Upper lobe of left lung (tissue), 6 donors: ENCODE results near the gene MCF2L. TPM values are rescaled to one million over a fixed set of nuclear protein-coding genes. Genes with fewer than 3 reads are reported as not detected.
"Not testable (repeated sequence)": the region's sequence is repeated elsewhere in the genome, so short reads cannot be mapped to it uniquely, and the experiment has no call there.

Experiments used
- ATAC-seq, 2 donors: fragments of 200-7000 bp; cut with Tn5 transposase; one replicate each; pipeline ENCODE4 v1.9.1; 2022; ENCODE audit warnings: mild to moderate bottlenecking in 2 of 2, moderate library complexity in 2 of 2; ENCODE audit not compliant: low FRiP score in 2 of 2
- DNase-seq, 2 donors: peaks; one replicate each; pipeline ENCODE4 v3.0.0-alpha.2; 2019 to 2020
- H3K27ac ChIP-seq, 4 donors: fragments of 200-600 bp; sonication (generic); one replicate each; pipeline ENCODE4 v1.5.1; 2016 to 2019
- H3K27me3 ChIP-seq, 4 donors: fragments of 200-600 bp; sonication (generic); one replicate each; pipeline ENCODE4 v1.5.1; 2017 to 2019
- H3K36me3 ChIP-seq, 4 donors: fragments of 200-600 bp; sonication (generic); one replicate each; pipeline ENCODE4 v1.5.1; 2016 to 2019
- H3K4me1 ChIP-seq, 4 donors: fragments of 200-600 bp; sonication (generic); one replicate each; pipeline ENCODE4 v1.5.1; 2018 to 2019
- H3K4me3 ChIP-seq, 4 donors: fragments of 200-600 bp; sonication (generic); one replicate each; pipeline ENCODE4 v1.5.1; 2017 to 2019; ENCODE audit warnings: mild to moderate bottlenecking in 2 of 4, moderate library complexity in 1 of 4
- H3K9me3 ChIP-seq, 4 donors: fragments of 200-600 bp; sonication (generic); one replicate each; pipeline ENCODE4 v1.5.1; 2018 to 2019
- EP300 ChIP-seq, 4 donors: sonication (generic); formaldehyde crosslinking; IDR thresholded peaks; one replicate each; pipeline ENCODE4 v1.5.1; 2017; ENCODE audit warnings: antibody characterized with exemption in 4 of 4, control low read depth in 2 of 4
- POLR2A ChIP-seq, 4 donors: fragments of 450-650 bp; IDR thresholded peaks; one replicate each; pipeline ENCODE4 v1.5.1; 2016 to 2017; ENCODE audit warnings: antibody characterized with exemption in 4 of 4, mild to moderate bottlenecking in 2 of 4
- POLR2AphosphoS5 ChIP-seq, 2 donors: sonication (generic); formaldehyde crosslinking; IDR thresholded peaks; one replicate each; pipeline ENCODE4 v1.5.1; 2017; ENCODE audit warnings: antibody characterized with exemption in 2 of 2
- WGBS, 2 donors: methylation state at CpG; one replicate each; pipeline ENCODE4 v1.1.5; 2017 to 2018; 5-methylcytosine and 5-hydroxymethylcytosine counted together
- total RNA-seq, 6 donors: library from RNA; depleted of rRNA in 4 of 6; stranded (reverse); fragments of >200 nt in 4 of 6; gene quantifications; one replicate each; pipeline versions ENCODE4 v1.1.0 to v1.2.1, GENCODE V29; 2016 to 2021
- TF ChIP-seq, protein P1 (sequence below), 6 experiments: fragments of 450-650 bp in 4 of 6; fragments of 200-600 bp in 2 of 6; sonication (generic) in 2 of 6; IDR thresholded peaks; one replicate each; pipeline ENCODE4 v1.5.1; 2016 to 2019; ENCODE audit warnings: antibody characterized with exemption in 6 of 6
- donor health status: DM: no; HTN: no; CAD: no; lungs with moderate emphysema.
- donor health status: DM: no; HTN: yes; CAD: no; lungs with severe emphysema.

MCF2L gene
- total RNA-seq, 6 donors from 2014 or later: 14.3 to 99.5 (median 53.1) TPM

DNA sequence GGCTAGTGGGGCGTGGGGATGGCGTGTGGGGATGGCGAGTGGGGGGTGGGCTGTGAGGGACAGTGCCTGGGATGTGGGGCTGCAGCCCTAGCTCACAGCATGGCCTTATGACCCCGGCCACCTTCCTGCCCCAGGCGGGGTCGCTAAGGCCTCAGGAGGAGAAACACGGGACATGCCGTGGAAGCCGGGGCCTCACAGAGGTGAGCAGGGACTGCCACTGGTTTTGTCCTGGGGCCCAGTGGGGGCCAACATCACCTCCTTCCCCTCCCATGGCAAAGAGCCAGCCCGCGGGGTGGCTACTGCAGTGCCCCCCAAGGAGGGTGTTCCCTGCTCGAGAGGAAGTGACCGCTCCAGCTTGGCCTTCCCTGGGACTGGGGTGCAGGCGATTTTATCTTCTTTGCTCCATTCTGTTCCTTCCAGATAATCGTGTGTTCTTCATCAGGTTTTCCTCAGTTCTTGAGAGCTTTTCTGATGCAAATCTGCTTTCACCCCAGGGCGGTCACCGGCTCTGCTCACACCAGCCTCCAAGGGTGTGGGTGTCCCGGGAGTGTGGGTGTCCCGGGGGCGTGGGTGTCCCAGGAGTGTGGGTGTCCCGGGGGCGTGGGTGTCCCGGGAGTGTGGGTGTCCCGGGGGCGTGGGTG is 137.8 kb downstream of the MCF2L start:
- H3K36me3 ChIP-seq: no peaks in the 10 kb centered on the region
- 84 to 88% methylated on average over 18 to 23 of the region's 25 CpGs for WGBS, 2 donors
- H3K27ac ChIP-seq: no peak overlapping the region
- H3K4me1 ChIP-seq: peaks cover 13 to 26% (median 18%) of the 10 kb centered on the region in 4 donors
- H3K4me3 ChIP-seq: no peak overlapping the region
- peak in 1 of 2 donors; percentile 69 for DNase-seq
- H3K9me3 ChIP-seq: no peaks in the 10 kb centered on the region
- TF ChIP-seq POLR2A (IDR thresholded peaks at IDR 0.05) (no peak), EP300 (IDR thresholded peaks at IDR 0.05) (no peak), POLR2AphosphoS5 (IDR thresholded peaks at IDR 0.05) (no peak)
- TF ChIP-seq, protein P1, sequence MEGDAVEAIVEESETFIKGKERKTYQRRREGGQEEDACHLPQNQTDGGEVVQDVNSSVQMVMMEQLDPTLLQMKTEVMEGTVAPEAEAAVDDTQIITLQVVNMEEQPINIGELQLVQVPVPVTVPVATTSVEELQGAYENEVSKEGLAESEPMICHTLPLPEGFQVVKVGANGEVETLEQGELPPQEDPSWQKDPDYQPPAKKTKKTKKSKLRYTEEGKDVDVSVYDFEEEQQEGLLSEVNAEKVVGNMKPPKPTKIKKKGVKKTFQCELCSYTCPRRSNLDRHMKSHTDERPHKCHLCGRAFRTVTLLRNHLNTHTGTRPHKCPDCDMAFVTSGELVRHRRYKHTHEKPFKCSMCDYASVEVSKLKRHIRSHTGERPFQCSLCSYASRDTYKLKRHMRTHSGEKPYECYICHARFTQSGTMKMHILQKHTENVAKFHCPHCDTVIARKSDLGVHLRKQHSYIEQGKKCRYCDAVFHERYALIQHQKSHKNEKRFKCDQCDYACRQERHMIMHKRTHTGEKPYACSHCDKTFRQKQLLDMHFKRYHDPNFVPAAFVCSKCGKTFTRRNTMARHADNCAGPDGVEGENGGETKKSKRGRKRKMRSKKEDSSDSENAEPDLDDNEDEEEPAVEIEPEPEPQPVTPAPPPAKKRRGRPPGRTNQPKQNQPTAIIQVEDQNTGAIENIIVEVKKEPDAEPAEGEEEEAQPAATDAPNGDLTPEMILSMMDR (IDR thresholded peaks at IDR 0.05): no peak
- ATAC-seq: no peak
- H3K27me3 ChIP-seq: peaks cover 0 to 19% (median 16%) of the 10 kb centered on the region in 4 donors

DNA sequence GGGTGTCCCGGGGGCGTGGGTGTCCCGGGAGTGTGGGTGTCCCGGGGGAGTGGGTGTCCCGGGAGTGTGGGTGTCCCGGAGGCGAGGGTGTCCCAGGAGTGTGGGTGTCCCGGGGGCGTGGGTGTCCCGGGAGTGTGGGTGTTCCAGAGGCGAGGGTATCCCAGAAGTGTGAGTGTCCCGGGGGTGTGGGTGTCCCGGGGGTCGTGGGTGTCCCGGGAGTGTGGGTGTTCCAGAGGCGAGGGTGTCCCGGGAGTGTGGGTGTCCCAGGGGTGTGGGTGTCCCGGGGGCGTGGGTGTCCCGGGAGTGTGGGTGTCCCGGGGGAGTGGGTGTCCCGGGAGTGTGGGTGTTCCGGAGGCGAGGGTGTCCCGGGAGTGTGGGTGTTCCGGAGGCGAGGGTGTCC is 139.5 kb downstream of the MCF2L start:
- not testable (repeated sequence) for H3K4me3 ChIP-seq, DNase-seq, H3K27ac ChIP-seq, H3K9me3 ChIP-seq, ATAC-seq, H3K36me3 ChIP-seq
- Histone ChIP-seq H3K27me3 (peaks cover 0 to 19% (median 16%) of the 10 kb centered on the region in 4 donors), H3K4me1 (peaks cover 13 to 26% (median 18%) of the 10 kb centered on the region in 4 donors)
- 89 to 100% methylated on average over 11 to 14 of the region's 27 CpGs for WGBS, 2 donors

DNA sequence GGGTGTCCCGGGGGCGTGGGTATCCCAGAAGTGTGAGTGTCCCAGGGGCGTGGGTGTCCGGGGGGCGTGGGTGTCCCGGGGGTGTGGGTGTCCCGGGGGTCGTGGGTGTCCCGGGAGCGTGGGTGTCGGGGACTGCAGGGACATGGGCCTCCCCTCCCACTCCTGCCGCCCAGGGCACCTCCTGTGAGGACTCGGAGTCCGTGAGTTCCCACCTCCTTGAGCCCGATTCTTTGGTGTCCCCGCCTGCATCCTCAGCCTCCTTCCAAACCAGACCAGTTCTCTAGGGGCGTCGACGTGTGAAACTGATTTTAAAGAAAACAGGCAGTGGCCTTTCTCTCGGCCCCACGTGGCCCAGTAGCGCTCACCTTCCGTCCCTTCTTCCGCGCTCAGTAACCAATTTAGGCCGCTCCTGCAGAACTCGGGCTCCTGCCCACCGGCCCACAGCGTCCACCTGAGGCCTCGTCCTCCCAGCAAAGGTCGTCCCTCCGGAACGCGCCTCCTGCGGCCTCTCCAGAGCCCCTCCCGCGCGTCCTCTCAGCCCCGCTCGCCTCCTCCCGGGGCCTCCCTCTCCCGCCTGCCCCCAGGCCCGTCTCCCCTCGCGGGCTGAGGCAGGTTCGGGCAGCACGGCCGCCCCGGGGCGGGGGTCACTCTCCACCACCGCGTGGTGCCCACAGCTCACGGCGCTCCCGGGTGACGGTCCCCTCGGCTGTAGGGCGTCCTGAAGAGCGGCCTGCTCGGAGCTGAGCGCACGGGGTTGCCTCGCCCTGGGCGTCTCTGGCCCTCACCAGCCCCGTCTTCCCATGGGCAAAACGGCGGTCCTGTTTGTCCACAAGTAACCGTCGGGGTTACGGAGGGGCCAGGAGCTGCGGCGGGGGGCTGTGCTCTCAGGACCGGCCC is 140.4 kb downstream of the MCF2L start:
- ATAC-seq (peak in 1 of 2 donors; percentile 34), DNase-seq (peak in 1 of 2 donors; percentile 80)
- Histone ChIP-seq H3K27me3 (peaks cover 0 to 19% (median 16%) of the 10 kb centered on the region in 4 donors), H3K4me1 (peaks cover 13 to 26% (median 18%) of the 10 kb centered on the region in 4 donors), H3K27ac (no peak overlapping the region), H3K4me3 (peak overlapping the region in 2 of 4 donors; percentile 36 to 55), H3K9me3 (no peaks in the 10 kb centered on the region), H3K36me3 (no peaks in the 10 kb centered on the region)
- TF ChIP-seq POLR2AphosphoS5 (IDR thresholded peaks at IDR 0.05) (no peak), POLR2A (IDR thresholded peaks at IDR 0.05) (no peak), EP300 (IDR thresholded peaks at IDR 0.05) (no peak)
- TF ChIP-seq, protein P1 (IDR thresholded peaks at IDR 0.05): no peak
- WGBS, 2 donors: 30 to 59% methylated on average over 22 to 53 of the region's 73 CpGs

DNA sequence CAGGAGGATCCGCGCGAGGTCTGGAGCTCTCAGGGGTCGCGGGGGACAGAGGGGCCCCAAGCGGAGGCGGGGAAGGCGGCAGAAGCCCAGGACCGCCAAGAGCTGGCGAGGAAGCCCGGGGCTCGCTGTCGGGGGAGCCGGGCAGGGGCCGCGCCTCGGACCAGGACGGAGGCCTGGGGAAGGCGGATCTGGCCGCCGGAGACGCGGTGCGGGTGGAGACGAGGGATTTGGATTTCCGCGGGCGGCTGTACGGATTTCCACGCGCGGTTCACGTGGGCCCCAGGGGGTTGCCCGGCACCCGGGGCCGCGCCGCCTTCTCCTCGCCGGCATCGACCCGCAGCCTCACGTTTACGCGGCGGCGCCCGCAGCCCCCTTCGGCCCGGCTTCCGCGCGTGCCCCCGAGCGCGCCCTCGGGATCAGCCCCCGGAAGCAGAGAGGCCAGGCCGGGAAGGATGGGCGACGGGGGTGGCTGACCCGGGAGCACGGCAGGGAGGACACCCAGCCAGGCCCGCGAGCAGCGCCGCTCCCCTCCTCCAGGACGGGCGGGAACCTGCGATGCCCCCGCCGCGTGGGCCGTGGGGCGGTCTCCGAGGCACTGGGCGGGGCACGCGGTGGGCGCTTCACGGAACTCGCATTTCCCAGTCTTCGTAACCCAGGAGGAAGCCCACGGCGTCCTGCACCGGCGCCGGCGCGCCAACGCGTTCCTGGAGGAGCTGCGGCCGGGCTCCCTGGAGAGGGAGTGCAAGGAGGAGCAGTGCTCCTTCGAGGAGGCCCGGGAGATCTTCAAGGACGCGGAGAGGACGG is 141.2 kb downstream of the MCF2L start:
- H3K27ac ChIP-seq: no peak overlapping the region
- H3K36me3 ChIP-seq: no peaks in the 10 kb centered on the region
- 0 to 6% methylated on average over 17 to 59 of the region's 99 CpGs for WGBS, 2 donors
- no peaks in the 10 kb centered on the region for H3K9me3 ChIP-seq
- peaks cover 0 to 19% (median 16%) of the 10 kb centered on the region in 4 donors for H3K27me3 ChIP-seq
- H3K4me1 ChIP-seq: peaks cover 13 to 23% (median 18%) of the 10 kb centered on the region in 4 donors
- H3K4me3 ChIP-seq: peak overlapping the region in 3 of 4 donors; percentile 36 to 55 (median 48)
- TF ChIP-seq, protein P1 (IDR thresholded peaks at IDR 0.05): no peak
- TF ChIP-seq EP300 (IDR thresholded peaks at IDR 0.05) (no peak), POLR2A (IDR thresholded peaks at IDR 0.05) (no peak), POLR2AphosphoS5 (IDR thresholded peaks at IDR 0.05) (no peak)
- ATAC-seq (peak in 1 of 2 donors; percentile 64), DNase-seq (peak in 1 of 2 donors; percentile 88)
